Measurements from ENCODE around the gene FOXP1. TPM values are rescaled to one million over a fixed set of nuclear protein-coding genes. Genes with fewer than 3 reads are reported as not detected.

FOXP1 gene
- polyA plus RNA-seq, 1 donor (not counting 4 experiments of a cell fraction or from before 2014, with no cell fraction given), result 14.6 TPM

DNA sequence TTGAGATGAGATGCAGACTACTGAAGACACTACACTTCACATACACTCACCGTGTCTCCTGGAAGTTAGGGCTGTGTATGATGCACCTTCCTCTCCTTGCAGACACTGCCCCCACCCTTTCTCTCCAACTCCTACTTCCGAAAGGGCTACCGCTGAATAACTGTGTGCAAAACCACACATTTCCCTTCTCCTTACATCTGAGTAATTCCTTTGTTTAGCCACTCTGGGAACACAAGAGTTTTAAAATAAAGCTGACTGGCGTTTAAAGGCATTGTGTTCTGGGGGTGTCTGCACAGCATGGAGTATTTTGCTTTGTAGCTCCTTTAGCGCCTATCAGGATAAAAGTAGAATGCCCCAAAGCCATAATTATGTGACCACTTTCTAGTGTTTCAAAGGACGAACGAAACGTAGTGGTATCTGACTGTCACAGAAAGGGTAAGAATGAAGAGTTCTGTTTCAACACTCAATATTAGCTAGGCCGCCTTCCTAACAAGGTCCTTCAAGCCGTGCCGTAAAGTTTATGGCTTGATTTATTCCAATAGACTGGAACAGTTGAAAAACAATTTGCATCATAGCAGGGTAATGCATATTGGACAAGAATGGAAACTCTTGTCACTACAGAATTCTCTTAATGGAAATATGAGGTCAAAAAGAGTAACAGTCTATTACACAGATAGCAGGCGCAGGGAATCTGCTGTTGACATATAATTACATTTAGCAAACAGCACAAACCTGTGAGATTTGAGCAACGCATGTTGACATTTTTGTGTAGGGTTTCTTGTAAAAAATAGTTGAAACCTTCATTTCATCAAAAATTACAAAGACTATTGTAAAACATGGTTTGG, 619.9 kb downstream of the FOXP1 start:
- Histone ChIP-seq H4K20me1 (ENCODE audit: control insufficient read depth, extremely low read depth, insufficient read depth, low read length) (no peaks in the 10 kb centered on the region), H3K9me1 (ENCODE audit: control insufficient read depth, extremely low read depth, insufficient read depth, low read length) (no peaks in the 10 kb centered on the region), H2AFZ (ENCODE audit: control insufficient read depth, low read length) (no peak overlapping the region), H3K27me3 (ENCODE audit: control insufficient read depth, extremely low read depth, insufficient read depth, low read length) (no peaks in the 10 kb centered on the region), H3K9me3 (ENCODE audit: control insufficient read depth, low read depth, low read length) (no peaks in the 10 kb centered on the region), H3K79me2 (ENCODE audit: control insufficient read depth, insufficient read depth, low read length) (no peaks in the 10 kb centered on the region), H3K27ac (ENCODE audit: control insufficient read depth, insufficient read depth, low read length) (no peak overlapping the region), H3K9ac (ENCODE audit: control insufficient read depth, extremely low read depth, insufficient read depth, low read length) (no peak overlapping the region), H3K4me2 (ENCODE audit: control insufficient read depth, extremely low read depth, insufficient read depth, low read depth, low read length) (no peak overlapping the region), H3K36me3 (ENCODE audit: control insufficient read depth in 2 of 2, extremely low read depth in 1 of 2, insufficient read depth in 2 of 2, low read length in 2 of 2) (peaks cover 10 to 20% of the 10 kb centered on the region in 2 experiments), H3K4me3 (ENCODE audit: control insufficient read depth in 2 of 3, extremely low read depth in 1 of 3, insufficient read depth in 2 of 3, low read depth in 1 of 3, low read length in 3 of 3) (no peak overlapping the region), H3K4me1 (ENCODE audit: control insufficient read depth, extremely low read depth, insufficient read depth, low read length) (no peaks in the 10 kb centered on the region)
- dilution Hi-C loops (cut with MboI; ENCODE audit: extremely low pct_ligation_motif_present, low sequenced_read_pairs), result no loop called here
- DNase-seq (ENCODE audit: low read depth, low spot score), result no peak
- FAIRE-seq, result no peak
- TF ChIP-seq, protein P1, sequence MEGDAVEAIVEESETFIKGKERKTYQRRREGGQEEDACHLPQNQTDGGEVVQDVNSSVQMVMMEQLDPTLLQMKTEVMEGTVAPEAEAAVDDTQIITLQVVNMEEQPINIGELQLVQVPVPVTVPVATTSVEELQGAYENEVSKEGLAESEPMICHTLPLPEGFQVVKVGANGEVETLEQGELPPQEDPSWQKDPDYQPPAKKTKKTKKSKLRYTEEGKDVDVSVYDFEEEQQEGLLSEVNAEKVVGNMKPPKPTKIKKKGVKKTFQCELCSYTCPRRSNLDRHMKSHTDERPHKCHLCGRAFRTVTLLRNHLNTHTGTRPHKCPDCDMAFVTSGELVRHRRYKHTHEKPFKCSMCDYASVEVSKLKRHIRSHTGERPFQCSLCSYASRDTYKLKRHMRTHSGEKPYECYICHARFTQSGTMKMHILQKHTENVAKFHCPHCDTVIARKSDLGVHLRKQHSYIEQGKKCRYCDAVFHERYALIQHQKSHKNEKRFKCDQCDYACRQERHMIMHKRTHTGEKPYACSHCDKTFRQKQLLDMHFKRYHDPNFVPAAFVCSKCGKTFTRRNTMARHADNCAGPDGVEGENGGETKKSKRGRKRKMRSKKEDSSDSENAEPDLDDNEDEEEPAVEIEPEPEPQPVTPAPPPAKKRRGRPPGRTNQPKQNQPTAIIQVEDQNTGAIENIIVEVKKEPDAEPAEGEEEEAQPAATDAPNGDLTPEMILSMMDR (optimal IDR thresholded peaks at IDR 0.05 in 1 of 3, IDR thresholded peaks at IDR 0.05 in 1 of 3, conservative IDR thresholded peaks at IDR 0.05 in 1 of 3; ENCODE audit: extremely low read depth in 1 of 3, insufficient read depth in 2 of 3, low read length in 3 of 3), result no peak
- no peak for TF ChIP-seq EZH2 (IDR thresholded peaks at IDR 0.05; ENCODE audit: low read length)

DNA sequence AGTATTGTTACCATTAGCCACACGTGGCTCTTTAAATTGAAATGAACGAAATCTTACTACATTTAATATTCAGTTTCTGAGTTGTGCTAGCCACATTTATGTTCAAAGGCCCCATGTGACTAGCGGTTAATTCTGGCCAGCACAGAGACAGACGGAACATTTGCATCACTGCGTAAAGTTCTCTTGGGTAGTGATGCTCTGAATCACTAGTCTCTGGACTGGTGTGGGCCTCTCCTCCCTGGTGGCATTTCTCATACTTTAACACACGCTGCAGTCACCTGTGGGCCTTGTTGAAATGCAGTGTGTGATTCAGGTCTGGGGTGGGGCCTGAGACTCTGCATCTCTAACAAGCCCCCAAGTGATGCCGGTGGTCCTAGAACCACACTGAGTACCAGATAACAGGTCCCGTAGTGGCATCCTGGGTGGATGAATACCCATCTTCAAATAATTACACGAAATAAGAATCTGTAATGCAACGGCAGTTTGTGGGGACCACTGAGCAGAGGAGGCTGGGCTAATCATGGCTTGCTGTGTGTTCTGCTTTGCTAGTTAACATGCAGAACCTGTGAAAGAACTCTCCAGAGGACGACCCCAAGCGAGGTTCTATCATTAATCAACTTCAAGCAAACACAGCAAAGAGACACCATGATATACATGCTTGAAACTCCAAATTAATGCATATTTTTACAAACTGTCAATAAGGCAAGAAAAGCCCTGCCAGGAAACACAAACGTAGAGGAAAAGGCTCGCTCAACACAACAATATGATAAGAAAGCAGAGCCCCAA, 623.8 kb downstream of the FOXP1 start:
- Histone ChIP-seq H3K27me3 (ENCODE audit: control insufficient read depth, extremely low read depth, insufficient read depth, low read length) (no peaks in the 10 kb centered on the region), H3K79me2 (ENCODE audit: control insufficient read depth, insufficient read depth, low read length) (no peaks in the 10 kb centered on the region), H3K9me3 (ENCODE audit: control insufficient read depth, low read depth, low read length) (no peaks in the 10 kb centered on the region), H3K4me2 (ENCODE audit: control insufficient read depth, extremely low read depth, insufficient read depth, low read depth, low read length) (no peak overlapping the region), H3K4me1 (ENCODE audit: control insufficient read depth, extremely low read depth, insufficient read depth, low read length) (no peaks in the 10 kb centered on the region), H3K9me1 (ENCODE audit: control insufficient read depth, extremely low read depth, insufficient read depth, low read length) (no peaks in the 10 kb centered on the region), H3K4me3 (ENCODE audit: control insufficient read depth in 2 of 3, extremely low read depth in 1 of 3, insufficient read depth in 2 of 3, low read depth in 1 of 3, low read length in 3 of 3) (no peak overlapping the region), H3K36me3 (ENCODE audit: control insufficient read depth in 2 of 2, extremely low read depth in 1 of 2, insufficient read depth in 2 of 2, low read length in 2 of 2) (peaks cover 3 to 10% of the 10 kb centered on the region in 2 experiments), H2AFZ (ENCODE audit: control insufficient read depth, low read length) (no peak overlapping the region), H4K20me1 (ENCODE audit: control insufficient read depth, extremely low read depth, insufficient read depth, low read length) (no peaks in the 10 kb centered on the region), H3K9ac (ENCODE audit: control insufficient read depth, extremely low read depth, insufficient read depth, low read length) (no peak overlapping the region), H3K27ac (ENCODE audit: control insufficient read depth, insufficient read depth, low read length) (no peak overlapping the region)
- no peak for DNase-seq (ENCODE audit: low read depth, low spot score)
- TF ChIP-seq EZH2 (IDR thresholded peaks at IDR 0.05; ENCODE audit: low read length), result no peak
- TF ChIP-seq, protein P1 (optimal IDR thresholded peaks at IDR 0.05 in 1 of 3, IDR thresholded peaks at IDR 0.05 in 1 of 3, conservative IDR thresholded peaks at IDR 0.05 in 1 of 3; ENCODE audit: extremely low read depth in 1 of 3, insufficient read depth in 2 of 3, low read length in 3 of 3), result no peak
- dilution Hi-C loops (cut with MboI; ENCODE audit: extremely low pct_ligation_motif_present, low sequenced_read_pairs), result no loop called here
- FAIRE-seq, result no peak

Data from keratinocyte (primary cell).